SK-N-SH (cell line): Measurements from ENCODE around the gene TNFRSF19.

Source experiments
- CTCF ChIP-seq: fragments of 200-600 bp; sonication (generic); IDR thresholded peaks from 2 replicates; pipeline ENCODE4 v1.6.1; 2017; ENCODE audit warnings: antibody characterized with exemption, mild to moderate bottlenecking, moderate library complexity
- EP300 ChIP-seq, 2 experiments: IDR thresholded peaks; 2 replicates each; pipeline versions ENCODE4 v1.4.0 to v1.6.1; 2012; ENCODE audit warnings: borderline replicate concordance in 1 of 2, low read depth in 1 of 2, low read length in 1 of 2
- EZH2phosphoT487 ChIP-seq: fragments of 200-600 bp; sonication (generic); IDR thresholded peaks from 2 replicates; pipeline ENCODE4 v1.6.1; 2017; ENCODE audit warnings: low read depth, mixed run types, mild to moderate bottlenecking, antibody characterized with exemption, moderate library complexity, borderline replicate concordance
- GABPA ChIP-seq: IDR thresholded peaks from 2 replicates; pipeline ENCODE4 v1.4.0; 2012; ENCODE audit warnings: low read depth, mild to moderate bottlenecking
- MAX ChIP-seq: IDR thresholded peaks from 2 replicates; pipeline ENCODE4 v1.4.0; 2012; ENCODE audit warnings: low read depth
- PBX3 ChIP-seq: IDR thresholded peaks from 2 replicates; pipeline ENCODE4; 2012
- POLR2AphosphoS5 ChIP-seq: IDR thresholded peaks from 2 replicates; pipeline ENCODE4 v1.6.1; 2012; ENCODE audit warnings: low read depth, low read length
- REST ChIP-seq: IDR thresholded peaks from 2 replicates; pipeline ENCODE4 v1.6.1; 2012; ENCODE audit warnings: mild to moderate bottlenecking, low read depth, low read length, moderate library complexity
- TAF1 ChIP-seq: IDR thresholded peaks from 2 replicates; pipeline ENCODE4 v1.6.1; 2012; ENCODE audit warnings: low read depth, mild to moderate bottlenecking, low read length, moderate library complexity, borderline replicate concordance
- USF1 ChIP-seq: IDR thresholded peaks from 2 replicates; pipeline ENCODE4 v1.4.0; 2012; ENCODE audit warnings: low read depth, borderline replicate concordance

GRCh38 chr13:23617551-23618024, 47.4 kb downstream of the TNFRSF19 start:
- TF ChIP-seq MAX (no peak), CTCF (no peak), USF1 (no peak), REST (no peak), TAF1 (no peak), POLR2AphosphoS5 (no peak), EZH2phosphoT487 (no peak), GABPA (no peak), PBX3 (no peak), EP300 (IDR thresholded peaks at IDR 0.05; ENCODE audit: borderline replicate concordance in 1 of 2, low read depth in 1 of 2, low read length in 1 of 2) (no peak)
